HG02885 (cell line): ENCODE measurements around the gene SLC13A4.
A peak's percentile ranks its signal among the peaks of the same experiment; 100 is the strongest.

Experiments used
- ATAC-seq: cut with Tn5 transposase; IDR thresholded peaks from one replicate; pipeline ENCODE4 v1.9.1; 2021; ENCODE audit warnings: mild to moderate bottlenecking; ENCODE audit not compliant: unreplicated experiment, poor library complexity

SLC13A4 gene

GRCh38 chr7:135721198-135721820 is 6.7 kb downstream of the SLC13A4 start:
- no peak for ATAC-seq

DNA sequence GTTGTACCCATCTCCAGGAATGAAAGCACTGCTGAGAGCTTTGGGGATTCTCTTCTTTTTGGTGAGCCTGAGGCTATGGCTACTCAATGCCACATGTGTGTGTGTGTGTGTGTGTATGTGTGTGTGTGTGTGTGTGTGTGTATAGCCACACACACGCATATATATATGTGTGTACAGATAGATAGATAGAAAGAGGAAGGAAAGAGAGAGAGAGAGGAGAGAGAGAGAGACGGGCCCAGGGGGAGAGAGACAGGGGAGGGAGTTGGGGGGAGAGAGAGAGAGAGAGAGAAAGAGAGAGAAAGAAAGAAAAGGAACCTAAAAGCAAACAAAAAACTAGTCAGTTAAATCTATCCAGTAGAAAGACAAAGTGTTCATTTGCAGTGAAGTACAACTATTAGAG is 8.3 kb downstream of the SLC13A4 start:
- ATAC-seq, result no peak

DNA sequence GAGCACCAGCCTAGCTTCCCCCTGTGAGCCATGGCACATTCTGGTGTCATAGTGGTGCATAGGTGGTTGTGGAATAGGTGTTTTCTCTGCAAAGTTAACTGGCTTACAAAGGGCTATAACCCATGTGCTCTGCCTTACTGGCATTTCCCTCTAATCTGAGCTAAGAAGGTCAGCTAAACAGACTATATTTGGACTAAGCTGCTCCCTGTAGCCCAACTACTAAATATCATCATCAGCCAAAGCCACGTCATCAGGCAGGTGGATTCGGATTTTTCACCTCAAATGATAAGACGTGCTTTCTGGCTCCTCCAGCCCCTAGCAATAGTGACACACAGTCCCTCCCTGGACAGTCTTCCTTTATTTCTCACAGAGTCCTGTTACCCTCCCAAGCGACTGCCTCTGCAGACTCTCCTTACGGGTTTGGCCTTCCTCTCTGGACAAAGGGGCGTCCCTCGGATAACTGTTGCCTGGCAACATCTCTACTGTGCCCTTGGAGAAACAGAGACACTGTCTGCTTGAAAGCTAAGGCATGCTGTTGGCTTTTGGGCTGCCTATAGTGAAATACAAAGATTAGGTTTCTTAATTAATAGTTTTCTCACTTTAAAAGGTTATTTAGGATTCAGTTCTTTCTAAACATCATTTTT is 9.1 kb downstream of the SLC13A4 start:
- ATAC-seq, result no peak

- no peak for ATAC-seq
Observed at GRCh38 chr7:135718219-135718618, 9.8 kb downstream of the SLC13A4 start.

DNA sequence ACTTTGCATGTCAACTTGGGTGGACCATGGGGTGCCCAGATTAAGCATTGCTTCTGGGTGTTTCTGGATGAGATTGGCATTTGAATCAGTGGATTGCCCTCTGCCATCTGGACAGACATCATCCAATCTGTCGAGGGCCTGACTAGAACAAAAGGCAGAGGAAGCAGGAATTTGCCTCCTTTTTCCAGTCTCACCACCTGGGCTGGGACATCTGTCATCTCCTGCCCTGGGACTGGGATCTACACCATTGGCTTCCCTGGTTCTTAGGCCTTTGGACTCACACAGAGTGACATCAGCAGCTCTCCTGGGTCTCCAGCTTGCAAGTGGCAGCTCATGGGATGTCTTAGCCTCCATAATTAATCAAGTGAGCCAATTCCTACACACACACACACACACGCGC is 10.3 kb downstream of the SLC13A4 start:
- no peak for ATAC-seq

DNA sequence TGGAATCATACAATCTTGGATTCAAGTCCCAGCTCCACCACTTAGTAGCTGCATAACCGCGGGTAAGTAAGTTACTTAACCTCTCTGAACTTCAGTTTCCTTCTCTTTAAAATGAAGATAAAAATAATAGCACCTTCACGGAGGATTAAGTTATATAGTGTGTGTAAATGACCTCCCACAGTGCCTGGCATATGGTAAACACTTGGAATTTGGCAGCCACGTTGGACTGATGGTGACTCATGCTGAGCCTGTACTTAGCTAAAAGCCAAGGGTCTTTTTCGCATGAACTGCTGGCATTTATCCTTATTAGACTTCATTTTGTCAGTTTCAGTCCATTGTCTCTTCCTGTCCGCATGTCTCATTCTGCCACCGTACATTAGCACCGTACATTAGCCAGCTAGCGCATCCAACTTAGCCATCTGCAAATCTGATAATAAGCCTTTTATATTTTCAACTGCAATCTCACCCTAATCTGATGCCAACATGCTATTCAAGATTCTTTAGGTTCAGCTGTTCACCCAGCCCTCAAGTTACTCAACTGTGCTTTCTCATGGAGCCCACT is 11.2 kb downstream of the SLC13A4 start:
- no peak for ATAC-seq

DNA sequence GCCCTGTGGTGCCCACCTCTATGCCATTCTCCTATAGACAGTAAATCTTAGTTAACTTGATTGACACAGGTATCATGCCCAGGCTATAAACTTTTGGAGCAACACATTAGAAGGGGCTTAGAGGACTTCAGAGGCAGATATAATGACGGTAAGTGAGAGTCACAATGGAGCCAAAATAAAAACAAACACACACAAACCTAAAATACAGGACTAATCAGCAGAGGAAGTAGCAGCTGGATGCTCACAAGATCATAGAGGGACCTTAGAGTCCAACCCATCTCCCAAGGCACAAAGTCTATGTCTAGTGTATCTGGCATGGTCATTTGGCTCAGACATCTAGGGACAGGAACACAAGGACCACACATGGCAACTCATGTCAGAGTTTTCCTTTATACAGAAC is 12.3 kb downstream of the SLC13A4 start:
- ATAC-seq, result no peak

DNA sequence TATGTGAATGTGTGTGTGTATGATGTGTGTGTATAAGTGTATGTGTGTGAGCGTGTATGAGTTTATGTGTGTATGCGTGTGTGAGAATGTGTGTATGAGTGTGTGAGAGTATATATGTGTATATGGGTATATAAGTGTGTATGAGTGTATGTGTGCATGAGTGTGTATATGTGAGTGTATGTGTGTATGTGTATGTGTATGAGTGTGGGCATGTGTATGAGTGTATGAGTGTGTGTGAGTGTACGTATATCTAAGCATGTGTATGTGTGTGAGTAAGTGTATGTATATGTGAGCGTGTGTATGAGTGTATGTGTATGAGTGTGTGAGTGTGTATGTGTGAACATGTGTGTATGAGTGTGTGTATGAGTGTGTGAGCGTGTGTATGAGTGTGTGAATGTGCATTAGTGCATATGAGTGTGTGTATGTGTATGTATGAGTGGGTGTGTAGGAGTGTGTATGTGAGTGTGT is 12.9 kb downstream of the SLC13A4 start:
- ATAC-seq, result no peak

GRCh38 chr7:135714534-135715009 is 13.4 kb downstream of the SLC13A4 start:
- ATAC-seq, result no peak

DNA sequence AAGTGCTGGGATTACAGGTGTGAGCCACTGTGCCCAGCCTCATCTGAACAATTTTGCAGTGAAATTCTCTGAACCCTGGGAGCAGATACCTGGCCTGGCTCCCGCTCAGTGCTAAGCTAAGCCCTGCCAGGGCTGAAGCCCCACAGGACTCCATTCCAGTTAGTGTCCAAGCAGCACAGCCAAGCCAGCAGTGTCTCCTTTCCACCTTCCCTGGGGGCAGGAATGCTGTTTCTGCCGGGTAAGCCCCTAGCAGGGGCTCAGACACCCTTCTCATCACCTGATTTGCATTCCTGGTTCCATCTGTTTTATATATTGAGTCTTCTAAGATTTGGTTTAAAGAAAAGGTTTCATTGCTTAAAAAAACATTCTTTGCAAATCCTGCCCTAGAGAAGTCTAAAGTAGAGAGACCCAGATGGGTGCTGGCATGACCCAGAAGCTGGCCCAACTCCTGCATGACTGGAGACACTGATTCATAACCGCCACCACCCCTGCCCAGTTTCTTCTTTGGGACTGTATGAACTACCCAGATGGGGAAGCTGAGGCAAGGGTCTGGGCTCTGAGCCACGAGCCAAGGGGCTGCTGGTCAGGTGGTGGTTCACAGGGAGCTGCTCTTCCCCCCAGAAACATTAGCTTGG is 14.0 kb downstream of the SLC13A4 start:
- no peak for ATAC-seq

- ATAC-seq, result no peak
Observed at GRCh38 chr7:135712796-135713195, 15.2 kb downstream of the SLC13A4 start.

- no peak for ATAC-seq
Observed at GRCh38 chr7:135712182-135712782, 15.7 kb downstream of the SLC13A4 start.

GRCh38 chr7:135711139-135711469 is 16.9 kb downstream of the SLC13A4 start:
- peak; percentile 11 for ATAC-seq

DNA sequence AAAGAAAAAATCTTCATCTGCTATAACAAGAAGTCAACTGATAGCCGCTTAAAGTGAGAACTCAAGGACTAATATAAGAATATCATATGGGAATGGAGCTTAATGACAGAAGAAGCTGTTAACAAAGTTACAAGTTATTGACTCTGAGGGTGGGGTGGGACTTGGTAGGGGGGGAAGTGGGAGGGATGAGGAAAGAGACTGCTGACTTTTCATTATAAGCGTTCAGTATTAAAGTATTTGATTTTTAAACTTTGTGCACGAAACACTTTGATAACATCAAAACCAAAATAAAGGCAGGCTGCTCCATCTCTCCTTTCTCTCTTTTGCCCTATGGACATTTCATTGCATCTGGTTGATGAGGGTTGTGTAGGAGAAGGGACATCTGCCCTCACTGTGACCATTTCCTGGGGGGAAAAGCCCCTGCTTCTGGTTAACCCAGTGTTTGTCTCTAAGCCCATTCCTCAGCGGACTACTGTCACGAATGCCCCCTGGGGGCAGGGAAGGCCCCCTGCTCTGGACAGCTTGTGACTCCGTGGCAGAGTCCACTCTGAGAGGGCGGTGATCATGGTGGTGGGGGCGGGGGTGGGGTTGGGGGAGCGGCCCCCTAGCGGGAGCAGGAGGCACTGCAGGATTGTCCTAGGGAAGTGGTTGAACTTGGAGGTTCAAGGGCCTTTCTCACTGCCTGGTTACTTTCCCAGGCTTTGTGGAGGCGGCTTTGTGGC is 17.4 kb downstream of the SLC13A4 start:
- peak; percentile 62 for ATAC-seq

DNA sequence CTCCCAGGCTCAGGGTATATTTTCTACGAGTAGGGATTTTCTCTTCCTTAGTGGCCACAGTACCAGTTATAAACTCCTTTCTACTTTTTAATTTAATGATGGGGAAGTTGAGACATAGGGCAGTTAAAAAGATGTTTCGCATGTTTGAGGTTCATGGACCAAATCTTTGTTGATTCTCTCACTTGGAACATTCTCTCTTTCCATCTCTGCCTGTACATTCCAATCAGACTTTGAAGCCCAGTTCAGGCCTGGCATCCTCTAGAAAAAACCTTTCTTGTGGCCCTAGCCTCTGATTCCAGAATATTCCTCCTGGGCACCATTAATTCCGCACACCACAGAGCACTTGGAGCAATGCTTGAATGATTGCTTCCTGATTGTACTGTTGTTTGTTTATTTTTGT is 18.5 kb downstream of the SLC13A4 start:
- no peak for ATAC-seq

DNA sequence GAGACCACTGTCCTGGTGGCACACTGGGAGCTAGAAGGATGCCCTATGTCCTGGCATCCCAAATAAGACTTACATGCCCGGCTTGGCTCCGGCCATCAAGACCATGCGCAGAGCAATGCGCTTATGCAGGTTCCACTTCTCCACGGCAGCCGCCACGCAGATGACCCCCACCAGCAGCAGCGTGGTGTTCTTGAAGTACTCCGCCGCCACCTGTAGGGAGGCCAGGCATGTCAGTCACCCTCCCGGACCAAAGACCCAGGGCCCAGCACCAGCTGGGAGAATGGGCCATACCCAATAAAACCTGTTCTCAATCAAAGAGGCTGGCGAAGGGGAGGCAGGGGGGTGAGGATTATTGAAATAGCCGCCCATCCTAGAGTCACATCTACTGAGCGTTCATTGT is 19.9 kb downstream of the SLC13A4 start:
- no peak for ATAC-seq

DNA sequence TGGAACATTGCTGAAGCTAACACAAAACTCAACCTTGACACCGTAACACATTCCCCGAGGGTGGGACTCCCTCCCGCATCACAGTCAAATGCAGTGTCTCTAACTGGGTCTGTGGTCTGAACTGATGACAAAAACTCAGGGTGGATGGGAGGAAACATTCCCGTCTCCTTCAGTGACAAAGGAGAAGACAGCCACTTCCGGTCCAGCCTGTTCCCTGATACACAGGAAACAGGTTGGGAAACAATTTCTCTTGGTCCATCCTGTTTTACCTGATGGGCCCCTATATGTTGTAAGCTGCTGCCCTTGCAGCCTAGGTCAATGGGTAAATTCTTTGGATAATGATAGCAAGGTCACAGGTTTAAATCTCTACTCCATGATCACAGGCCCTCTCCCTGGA is 20.4 kb downstream of the SLC13A4 start:
- ATAC-seq, result no peak

DNA sequence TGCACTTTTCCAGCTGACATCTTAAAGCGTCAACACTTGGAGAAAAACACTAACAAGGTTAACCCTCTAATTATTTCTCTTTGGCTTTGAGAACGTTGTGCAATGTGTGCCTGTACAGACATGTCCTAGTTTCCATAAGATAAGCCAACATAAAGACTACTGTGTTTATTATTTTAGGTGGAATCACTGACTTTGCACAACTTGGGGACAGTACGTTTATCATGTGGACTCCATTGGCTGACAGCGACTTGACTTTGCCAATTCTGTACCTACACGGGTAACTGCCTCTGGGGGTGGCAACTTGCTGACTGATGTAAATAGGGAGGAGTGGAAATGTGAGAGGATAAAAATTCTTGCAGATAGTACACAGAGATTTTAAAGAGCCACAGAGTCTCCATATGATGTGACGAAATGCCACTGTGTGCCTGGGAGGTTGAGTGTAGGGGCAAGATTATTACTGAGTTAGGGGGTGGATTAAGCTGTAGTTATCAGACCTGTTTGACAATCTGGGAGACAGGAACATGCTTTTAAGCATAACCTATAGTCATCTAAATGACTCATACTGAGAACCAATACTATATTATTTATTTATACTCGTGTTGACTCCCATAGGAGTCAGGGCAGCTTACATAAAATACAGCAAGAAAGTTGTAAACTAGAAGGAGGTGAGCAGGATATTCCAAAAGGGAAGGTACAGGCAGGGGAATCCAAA is 21.0 kb downstream of the SLC13A4 start:
- ATAC-seq, result no peak

DNA sequence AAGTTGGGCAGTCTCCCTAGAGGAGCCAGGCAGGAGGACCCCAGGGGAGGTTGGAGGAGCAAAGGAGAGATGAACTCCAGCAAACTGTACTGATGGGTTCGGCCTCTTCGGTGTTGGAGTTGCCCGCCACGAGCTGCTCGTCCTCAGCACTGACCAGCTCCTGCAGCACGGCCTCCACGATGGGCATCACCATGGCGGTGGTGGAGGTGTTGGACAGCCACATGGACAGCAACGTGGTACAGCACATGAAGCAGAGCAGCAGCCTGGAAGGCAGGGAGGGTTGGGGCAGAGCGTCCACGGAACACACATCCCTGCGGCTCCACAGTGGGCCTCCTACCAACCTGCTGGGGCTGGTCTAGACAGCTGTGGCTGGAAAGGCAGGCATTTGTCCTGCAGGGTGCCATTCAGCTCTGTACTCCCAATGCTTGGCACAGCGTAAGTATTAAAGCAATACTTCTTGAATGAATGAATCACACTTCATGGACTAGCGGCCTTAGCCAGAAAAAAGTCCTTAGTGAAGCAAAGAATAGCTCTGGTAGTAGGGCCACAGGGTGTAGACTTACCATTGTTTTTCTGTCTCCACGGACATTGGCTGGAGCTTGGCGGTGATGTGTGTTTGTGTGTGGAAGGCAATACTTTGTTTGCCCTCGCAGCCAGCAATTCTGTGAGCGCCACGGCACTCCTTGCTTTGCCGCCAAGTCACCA is 21.8 kb downstream of the SLC13A4 start:
- no peak for ATAC-seq
